GM18861 (cell line): ENCODE measurements around the gene SLC36A2.
"Not testable (repeated sequence)": the region's sequence is repeated elsewhere in the genome, so short reads cannot be mapped to it uniquely, and the experiment has no call there.

ENCODE experiments used
- ATAC-seq: cut with Tn5 transposase; IDR thresholded peaks from one replicate; pipeline ENCODE4 v1.9.1; 2021; ENCODE audit not compliant: unreplicated experiment

SLC36A2 gene

DNA sequence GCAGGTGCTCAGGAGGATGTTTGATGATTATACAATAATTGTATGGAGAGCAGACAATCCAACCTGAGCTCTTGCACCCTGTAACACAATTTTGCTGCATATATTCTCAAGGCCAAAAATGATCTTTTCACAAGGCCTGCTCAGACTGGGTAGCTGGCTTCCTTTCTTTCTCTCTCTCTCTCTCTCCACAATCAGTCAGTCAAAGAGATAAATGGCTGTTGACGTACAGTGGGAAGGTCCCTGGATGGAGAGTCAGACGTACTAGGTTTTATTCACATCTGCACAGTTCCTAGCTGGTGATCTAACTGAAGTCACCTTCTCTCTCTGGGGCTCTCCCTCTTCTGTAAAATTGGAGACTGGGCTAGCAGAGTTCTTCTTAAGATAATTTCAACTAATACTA lies 19.8 kb downstream of the SLC36A2 start:
- no peak for ATAC-seq

DNA sequence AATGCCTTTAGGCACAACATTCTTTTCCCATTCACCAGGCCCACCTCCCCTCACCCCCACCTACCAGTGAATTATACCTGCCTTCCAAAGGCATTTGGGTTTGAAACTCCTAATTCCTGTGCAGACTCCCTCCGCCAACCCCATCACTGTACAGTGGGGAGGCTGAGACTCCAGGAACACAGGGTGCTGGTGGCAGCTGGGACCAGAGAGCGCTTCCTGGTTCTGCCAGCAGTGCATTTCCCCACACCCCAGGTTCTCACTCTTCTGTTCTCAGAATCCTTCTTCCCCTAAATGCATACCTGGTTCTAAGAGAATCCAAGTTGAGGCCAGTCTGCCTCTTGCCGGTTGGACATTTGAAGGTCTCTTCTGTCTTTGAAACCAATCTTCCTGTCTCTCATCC lies 21.1 kb downstream of the SLC36A2 start:
- ATAC-seq, result no peak

DNA sequence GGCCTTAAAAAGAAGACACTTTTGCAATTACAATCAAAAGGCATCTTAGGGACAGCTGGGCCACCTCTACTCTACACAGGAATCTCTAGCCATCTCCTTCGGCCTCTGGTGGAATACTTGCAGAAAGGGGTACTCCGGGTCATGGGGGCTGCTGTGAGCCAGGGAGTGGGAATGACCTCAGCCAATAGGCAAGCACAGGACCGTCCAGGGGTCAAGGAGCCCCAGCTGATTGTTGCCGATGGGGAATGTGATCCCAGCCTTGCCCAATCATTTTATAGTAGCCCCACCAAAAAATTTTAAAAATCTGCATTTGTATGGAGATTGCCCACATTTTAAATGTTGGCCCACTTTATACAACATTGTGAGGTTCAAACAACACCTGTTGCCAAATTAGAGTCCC lies 26.9 kb downstream of the SLC36A2 start:
- ATAC-seq, result no peak

DNA sequence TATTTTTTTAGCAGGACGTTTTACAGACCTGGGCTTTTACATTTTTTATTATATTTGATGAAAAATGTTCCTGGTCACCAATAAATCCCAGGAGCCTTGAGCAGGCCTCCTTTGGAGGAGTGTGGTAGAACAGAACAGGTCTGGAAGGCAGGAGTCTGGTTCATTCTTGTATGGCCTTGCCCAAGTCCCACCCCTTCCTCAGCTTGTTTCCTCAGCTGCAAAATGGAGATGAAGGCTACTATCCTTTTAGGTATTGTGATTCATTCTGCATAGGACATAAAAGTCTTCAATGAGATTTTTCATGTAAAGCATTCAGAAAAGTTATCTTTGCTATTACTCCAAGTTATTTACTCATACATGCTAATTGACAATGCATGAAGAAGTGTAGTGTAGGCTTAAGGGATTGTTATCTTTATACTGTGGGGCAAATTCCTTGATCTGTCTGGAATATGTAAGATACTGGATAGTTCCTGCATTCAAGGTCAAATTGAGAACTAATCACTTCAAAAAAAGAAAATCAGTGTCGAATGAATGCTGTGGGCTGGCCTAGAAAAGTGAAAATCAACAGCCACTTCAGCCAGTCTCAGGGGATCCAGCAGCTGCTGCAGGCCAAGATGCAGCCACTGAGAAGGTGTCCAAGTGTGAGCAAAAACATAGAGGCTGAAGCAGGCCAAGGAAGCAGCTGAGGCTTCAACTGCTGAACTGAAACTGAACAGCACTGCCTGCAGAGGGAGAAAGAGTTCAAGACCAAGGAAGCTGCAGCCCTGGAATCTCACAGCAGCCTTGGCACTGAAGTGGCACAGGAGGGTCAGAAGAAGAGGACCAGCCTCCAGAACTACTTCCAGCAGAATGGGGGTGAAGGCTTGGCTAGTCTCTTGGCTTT lies 28.3 kb downstream of the SLC36A2 start:
- ATAC-seq, result peak; percentile 87

DNA sequence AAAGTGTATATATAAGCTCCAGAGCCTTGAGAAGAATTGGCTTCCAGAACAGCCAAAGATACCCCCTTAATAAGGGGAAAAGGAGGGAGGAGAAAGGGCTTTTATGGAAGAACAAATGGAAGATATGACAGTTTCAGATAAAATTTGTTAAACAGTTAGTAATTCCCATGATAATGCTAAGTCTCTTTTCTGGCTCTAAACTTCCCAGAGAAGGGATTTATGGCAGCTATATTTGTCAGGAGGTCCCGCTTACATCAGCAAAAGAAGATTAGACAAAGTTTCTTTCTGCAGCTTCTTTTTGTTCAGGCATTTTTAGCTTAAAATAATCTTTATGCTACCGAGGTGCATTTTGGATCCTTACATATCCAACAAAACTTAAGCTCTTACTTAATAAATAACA lies 29.5 kb downstream of the SLC36A2 start:
- no peak for ATAC-seq

DNA sequence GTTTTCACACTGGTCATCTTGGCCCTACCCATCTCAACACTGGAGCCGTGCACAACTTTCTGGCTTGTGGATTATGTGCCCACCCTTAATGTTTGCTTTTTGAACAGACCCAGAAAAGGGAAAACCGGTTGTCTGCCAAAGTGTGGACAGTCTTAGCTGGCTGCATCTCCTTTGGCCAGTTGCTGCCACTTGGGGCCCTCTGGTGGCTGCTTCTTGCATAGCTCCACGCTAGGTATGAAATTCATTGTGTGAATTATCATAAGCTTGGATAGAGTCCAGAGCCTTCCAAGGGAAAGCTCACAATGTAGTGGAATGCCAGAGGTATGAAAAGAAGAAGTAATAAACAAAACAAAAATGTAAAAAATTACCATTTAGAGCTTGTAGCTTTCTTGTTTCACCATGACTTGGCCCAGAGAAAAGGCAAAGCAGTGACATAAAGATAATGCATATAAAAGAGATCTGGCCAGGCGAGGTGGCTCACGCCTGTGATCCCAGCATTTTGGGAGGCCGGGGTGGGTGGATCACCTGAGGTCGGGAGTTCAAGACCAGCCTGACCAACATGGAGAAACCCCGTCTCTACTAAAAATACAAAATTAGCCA lies 31.3 kb downstream of the SLC36A2 start:
- peak; percentile 66 for ATAC-seq

DNA sequence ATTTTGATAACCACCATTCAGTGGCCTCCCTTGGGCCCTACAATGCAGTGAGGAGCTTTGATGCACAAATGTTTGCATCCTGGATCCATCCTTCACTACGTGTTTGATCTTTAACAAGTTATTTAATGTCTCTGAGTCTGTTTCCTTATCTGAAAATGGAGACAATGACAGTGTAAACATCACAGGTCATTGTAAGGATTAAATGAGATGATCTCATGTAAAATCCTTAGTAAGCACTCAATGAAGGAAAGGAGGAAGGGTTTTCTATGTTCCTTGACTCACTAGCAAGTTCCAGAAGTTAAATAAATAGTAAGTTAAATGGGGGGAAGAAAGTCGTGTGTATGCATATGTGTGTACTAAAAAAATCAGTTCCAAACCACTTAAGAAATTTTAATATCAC lies 34.0 kb downstream of the SLC36A2 start:
- no peak for ATAC-seq

DNA sequence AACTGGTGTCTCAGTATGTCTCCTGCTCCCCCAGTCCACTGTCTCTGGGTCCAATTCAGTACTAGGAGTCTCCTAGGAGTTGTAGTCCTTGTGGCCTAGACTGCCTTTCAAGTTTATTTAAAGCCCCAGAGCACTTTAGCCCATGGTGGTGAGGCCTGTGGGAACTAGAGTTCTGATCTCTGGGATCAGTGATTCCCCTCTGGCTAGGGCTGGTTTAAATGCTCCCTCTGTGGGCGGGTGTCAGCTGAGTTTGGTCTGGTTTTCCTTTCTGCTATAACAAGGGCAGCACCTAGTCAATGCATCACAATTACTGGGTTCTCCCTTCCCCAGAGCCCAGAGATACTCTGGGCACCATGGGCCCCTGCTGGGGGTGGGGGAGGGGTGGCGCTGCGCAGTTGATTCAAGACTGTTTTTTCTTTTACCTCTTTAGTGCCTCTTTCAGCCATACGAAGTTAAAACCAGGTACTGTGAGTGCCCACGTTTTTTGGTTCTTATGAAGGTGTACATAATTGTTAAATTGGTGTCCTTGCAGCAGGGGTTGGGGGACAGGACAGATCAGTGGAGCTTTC lies 34.5 kb downstream of the SLC36A2 start:
- ATAC-seq, result no peak

DNA sequence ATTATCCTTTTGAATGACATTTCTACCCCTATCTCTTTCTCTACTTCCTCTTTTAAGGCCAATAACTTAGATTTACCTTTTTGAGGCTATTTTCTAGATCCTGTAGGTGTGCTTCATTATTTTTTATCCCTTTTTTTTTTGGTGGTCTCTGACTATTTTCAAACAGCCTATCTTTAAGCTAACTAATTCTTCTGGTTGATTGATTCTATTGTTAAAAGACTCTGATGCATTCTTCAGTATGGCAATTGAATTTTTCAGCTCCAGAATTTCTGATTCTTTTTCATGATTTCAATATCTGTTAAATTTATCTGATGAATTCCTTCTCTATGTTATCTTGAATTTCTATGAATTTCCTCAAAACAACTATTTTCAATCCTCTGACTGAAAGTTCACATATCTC lies 36.4 kb downstream of the SLC36A2 start:
- no peak for ATAC-seq

DNA sequence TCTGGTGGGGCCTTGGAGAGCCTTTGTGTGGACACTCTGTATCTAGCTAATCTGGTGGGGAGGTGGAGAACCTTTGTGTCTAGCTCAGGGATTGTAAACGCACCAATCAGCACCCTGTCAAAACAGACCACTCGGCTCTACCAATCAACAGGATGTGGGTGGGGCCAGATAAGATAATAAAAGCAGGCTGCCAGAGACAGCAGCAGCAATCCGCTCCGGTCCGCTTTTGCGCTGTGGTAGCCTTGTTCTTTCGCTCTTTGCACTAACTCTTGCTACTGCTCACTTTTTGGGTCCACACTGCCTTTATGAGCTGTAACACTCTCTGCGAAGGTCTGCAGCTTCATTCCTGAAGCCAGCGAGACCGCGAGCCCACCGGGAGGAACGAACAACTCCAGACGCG lies 37.5 kb downstream of the SLC36A2 start:
- not testable (repeated sequence) for ATAC-seq

DNA sequence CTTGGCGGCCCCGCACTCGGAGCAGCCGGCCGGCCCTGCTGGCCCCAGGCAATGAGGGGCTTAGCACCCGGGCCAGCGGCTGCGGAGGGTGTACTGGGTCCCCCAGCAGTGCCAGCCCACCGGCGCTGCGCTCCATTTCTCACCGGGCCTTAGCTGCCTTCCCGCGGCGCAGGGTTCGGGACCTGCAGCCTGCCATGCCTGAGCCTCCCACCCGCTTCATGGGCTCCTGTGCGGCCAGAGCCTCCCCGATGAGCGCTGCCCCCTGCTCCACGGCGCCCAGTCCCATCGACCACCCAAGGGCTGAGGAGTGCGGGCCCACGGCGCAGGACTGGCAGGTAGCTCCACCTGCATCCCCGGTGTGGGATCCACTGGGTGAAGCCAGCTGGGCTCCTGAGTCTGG lies 38.1 kb downstream of the SLC36A2 start:
- not testable (repeated sequence) for ATAC-seq

DNA sequence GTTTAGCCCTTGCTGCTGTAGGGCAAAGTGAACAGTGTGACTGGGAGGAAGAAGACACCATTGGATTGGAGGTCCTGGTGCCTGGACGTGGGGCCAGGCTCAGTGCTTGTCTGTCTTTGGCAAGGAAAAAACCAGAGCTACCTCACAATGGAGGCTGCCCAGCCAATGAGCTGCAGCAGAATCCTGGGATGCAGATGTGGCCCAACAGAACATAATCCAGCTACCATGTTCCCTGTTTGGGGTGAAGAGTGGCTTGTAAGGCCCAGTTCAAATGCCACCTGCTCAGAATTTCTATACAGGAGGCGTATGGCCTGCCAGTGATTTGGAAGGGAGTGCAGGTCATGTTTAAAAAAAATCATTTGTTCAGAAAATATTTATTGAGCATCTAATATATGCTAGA lies 43.7 kb downstream of the SLC36A2 start, which contains the start of gene SLC36A3:
SLC36A3 (minus strand) TSS at position 101 of the 400 bp plus-strand sequence. CDS start 412 bp downstream, outside the sequence.
- no peak for ATAC-seq

DNA sequence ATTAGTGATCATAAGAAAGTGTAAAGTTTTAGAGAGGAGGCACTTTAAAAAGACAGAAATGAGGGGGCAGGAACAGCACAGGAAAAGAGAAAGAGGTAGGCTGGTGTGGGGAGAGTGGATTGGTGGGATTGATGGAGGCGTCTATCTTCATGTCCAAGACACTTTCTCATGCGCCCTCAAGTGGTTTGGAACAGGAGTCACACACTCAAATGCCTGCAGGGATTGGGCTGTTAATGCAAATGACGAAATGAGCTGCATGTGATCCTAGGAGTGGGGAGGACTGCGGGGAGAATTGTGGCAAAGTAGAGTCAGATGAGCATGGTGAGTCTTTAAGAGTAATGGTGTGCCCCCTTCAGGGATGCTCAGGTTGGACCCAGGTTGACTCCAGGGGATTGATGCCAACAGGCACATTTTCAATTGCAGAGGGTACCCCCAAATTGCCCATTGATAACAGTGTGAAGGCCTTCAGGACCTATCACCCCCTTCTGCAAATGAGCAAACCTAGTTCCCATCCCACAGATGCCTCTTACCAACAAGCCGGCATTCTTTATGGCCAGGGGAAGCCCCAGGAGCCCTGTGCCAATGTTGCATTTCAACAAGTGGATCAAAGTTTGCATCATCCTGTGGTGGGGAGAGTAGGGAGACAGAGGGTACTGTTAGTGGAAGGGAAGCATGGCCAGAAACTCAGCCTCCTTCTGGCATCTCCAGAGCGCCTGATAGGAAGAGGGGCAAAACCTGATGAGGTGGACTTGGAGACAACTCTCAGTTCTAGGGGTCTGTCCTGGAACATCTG lies 49.1 kb downstream of the SLC36A2 start:
- ATAC-seq, result no peak

DNA sequence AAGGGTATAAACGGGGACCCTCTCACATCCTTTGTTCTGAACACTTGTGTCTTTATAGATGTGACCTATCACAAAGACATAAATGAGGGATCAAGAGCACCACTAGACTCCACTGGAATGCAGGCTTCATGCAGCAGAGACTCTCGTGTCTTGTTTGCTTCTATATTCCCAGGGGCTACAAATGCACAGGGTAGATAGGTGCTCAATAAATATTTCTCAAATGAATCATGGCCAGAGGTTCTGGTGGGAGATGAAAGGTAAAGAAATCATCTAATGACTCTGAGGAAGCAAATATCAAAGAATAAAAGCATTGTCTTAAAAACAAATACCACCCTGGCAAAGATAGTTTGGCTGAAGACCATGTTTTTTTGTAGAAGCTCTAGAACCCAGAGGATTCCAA lies 50.4 kb downstream of the SLC36A2 start:
- ATAC-seq, result no peak

DNA sequence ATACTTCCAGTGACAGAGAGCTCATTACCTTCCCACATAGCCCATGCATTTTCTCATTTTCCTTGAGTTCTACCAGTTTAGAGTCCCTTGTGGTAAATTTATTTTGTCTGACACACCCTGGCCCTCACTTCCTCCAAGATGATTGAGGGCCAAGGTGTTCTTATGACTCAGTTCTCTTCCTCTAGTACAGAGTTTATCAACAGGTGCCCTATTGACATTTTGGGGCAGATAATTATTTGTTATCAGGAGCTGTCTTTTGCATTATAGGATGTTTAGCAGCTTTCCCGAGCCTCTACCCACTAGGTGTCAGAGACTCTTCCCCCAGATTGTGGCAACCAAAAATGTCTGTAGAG lies 50.9 kb downstream of the SLC36A2 start:
- ATAC-seq, result no peak

DNA sequence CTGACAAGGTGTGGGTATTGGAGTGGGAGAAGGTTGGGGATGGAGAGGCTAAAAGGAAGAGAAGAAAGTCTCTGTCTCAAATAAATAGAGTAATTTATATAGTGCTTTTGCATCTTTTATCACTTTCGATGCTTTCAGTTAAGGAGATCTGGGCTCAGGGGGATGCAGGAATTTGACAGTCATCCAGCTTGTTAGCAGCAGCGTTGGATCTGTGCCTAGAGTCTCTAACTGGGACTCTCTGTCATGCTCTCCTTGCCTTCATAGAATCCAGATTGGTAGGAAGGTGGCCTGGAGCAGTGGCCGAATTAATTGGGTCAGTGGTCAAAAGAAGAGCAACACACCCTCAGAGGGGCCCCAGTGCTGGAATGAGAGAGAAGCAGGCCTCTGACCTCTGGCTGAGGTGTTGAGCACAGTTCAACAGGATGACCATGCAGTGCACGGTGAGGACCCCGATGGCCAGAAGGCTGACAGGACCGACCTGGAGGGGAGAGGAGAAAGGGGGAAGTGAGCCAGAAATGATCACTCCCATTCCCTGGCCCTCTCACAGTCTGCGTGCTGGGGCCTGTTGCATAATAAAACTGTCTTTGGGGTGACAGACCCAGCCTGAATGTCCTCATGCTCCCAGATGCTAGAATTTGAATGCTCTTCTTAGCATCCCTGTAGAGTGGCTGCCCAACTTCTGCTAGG lies 51.4 kb downstream of the SLC36A2 start:
- ATAC-seq, result no peak

DNA sequence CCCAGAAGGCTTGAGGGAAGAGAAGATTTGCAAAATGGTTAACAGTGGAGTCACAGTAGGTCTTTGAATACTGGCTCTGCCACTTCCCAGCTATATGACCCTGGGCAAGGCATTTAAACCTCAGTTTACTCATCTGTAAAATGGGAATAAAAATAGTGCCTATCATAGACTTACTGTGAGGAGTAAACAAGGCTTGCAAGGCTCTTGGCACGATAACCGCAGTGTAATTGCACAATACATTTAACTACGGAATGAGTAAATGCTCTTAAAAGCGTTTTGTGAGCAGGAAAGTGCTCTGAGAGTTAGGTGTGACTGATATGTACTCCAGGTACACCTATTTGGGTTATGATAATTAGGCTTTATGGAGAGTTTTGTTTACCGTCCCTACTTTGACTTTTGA lies 52.2 kb downstream of the SLC36A2 start:
- no peak for ATAC-seq

DNA sequence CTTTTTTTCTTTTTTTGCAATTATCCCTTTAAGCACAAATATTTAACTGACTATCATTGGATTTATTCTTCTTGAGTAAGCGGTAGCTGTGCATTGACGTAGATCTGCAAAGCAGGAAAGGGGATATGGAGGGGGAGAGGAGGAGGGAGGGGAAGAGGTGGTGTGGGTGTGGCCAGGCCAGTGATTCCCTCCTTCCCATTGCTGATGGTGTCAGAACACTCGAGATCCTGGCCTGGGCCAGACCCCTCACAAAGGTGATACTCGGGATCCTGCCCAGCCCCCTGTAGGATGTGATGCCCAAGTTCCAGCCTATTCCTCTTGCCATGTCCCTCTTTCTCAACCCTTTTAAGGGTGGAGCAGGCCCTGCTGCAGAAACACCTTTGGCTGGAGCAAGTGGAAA lies 53.7 kb downstream of the SLC36A2 start:
- no peak for ATAC-seq

DNA sequence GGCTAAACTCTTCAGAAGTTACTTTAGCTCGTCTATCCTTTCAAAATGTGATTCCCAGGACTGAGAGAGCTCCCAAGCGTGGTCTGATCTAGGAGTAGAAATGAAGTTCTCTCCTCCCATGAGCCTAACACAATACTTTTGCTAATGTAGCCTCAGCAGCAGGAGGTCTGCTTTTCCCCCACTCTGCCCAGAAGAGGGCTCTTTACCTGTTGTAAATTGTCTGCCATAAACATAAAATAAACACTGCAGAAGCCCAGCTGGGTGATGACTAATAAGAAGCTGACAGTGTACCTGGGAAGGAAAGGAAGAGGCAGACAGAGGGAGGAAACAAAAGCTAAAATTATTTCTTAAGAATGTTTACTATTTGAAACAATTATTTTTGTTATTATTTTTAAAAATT lies 59.2 kb downstream of the SLC36A2 start:
- ATAC-seq, result peak; percentile 66

DNA sequence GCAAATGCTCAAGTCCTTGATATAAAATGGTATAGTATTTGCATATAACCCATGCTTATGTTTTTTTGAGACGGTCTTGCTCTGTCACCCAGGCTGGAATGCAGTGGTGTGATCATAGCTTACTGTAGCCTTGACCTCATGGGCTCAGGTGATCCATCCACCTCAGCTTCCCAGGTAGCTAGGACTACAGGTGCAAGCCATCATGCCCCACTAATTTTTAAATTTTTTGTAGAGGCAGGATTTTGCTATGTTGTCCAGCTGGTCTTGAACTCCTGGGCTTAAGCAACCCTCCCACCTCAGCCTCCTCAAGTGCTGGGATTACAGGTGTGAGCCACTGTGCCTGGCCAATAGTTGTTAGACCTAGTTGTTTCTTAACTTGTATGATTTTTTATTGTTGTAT lies 61.1 kb downstream of the SLC36A2 start:
- no peak for ATAC-seq

DNA sequence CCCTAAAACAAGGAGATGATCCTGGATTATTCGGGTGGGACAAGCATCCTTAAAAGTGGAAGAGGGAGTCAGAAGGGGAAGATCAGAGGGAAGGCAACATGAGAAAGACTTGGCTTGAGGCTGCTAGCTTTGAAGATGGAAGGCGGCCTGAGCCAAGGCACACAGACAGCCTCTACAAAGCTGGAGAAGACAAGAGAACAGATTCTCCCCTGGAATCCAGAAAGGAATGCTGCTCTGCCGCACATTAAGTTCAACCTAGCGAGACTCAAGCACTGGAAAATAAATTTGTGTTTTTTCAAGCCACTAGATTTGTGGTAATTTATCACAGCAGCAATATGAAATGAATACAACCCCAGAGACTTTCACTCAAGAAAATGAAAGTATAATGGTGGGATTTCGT lies 61.7 kb downstream of the SLC36A2 start:
- no peak for ATAC-seq
